Brain microvascular endothelial cell (primary cell): ENCODE results near the gene TMEM131.
"Not testable (repeated sequence)": the region's sequence is repeated elsewhere in the genome, so short reads cannot be mapped to it uniquely, and the experiment has no call there.

Source experiments
- DNase-seq: peaks from one replicate; pipeline ENCODE4 v3.0.0-alpha.2; 2020
- H3K27ac ChIP-seq: fragments of 250-450 bp; sonication (Bioruptor Pico); 2 replicates; pipeline ENCODE4 v1.5.1; 2020; ENCODE audit warnings: mild to moderate bottlenecking, moderate library complexity
- H3K27me3 ChIP-seq: fragments of 250-450 bp; sonication (Bioruptor Pico); replicated peaks from 2 replicates; pipeline ENCODE4 v1.5.1; 2020; ENCODE audit warnings: mild to moderate bottlenecking
- H3K36me3 ChIP-seq: fragments of 250-450 bp; sonication (Bioruptor Pico); replicated peaks from 2 replicates; pipeline ENCODE4 v1.5.1; 2020; ENCODE audit warnings: mild to moderate bottlenecking
- H3K4me3 ChIP-seq: 2 replicates; pipeline ENCODE4 v1.5.1; 2011; ENCODE audit warnings: low read depth, mild to moderate bottlenecking, control low read depth, low read length, moderate library complexity
- in situ Hi-C: cut with HindIII; loops from 2 replicates; pipeline ENCODE4 v1.10.0; 2017; ENCODE audit warnings: low sequenced_read_pairs, low pct_ligation_motif_present
- TF ChIP-seq, protein P1 (sequence below): IDR thresholded peaks from 2 replicates; pipeline ENCODE4 v1.5.1; 2011; ENCODE audit warnings: low read depth, mild to moderate bottlenecking, moderate library complexity, low read length, control low read depth, inconsistent platforms; ENCODE audit errors: missing control alignments

TMEM131 gene

DNA sequence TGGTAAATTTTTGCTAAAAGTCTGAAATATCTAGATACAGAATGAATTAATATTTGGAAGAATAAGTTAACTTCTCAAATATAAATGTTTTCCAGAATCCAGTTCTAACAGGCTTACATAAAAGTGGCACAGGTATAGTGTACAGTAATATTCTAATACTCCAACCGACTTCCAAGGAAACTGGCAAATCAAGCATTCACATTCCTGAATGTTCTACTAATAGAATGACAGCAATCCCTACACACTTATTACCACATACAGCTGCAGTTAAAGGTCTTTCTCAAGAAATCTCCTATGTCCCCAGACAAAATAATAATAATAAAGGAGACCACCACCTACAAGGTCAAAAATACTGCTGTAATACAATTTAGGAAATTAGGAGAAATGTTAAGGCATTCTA, 31.9 kb downstream of the TMEM131 start:
- no peaks in the 10 kb centered on the region for H3K36me3 ChIP-seq
- no peak for DNase-seq
- no peaks in the 10 kb centered on the region for H3K27me3 ChIP-seq
- TF ChIP-seq, protein P1, sequence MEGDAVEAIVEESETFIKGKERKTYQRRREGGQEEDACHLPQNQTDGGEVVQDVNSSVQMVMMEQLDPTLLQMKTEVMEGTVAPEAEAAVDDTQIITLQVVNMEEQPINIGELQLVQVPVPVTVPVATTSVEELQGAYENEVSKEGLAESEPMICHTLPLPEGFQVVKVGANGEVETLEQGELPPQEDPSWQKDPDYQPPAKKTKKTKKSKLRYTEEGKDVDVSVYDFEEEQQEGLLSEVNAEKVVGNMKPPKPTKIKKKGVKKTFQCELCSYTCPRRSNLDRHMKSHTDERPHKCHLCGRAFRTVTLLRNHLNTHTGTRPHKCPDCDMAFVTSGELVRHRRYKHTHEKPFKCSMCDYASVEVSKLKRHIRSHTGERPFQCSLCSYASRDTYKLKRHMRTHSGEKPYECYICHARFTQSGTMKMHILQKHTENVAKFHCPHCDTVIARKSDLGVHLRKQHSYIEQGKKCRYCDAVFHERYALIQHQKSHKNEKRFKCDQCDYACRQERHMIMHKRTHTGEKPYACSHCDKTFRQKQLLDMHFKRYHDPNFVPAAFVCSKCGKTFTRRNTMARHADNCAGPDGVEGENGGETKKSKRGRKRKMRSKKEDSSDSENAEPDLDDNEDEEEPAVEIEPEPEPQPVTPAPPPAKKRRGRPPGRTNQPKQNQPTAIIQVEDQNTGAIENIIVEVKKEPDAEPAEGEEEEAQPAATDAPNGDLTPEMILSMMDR: no peak
- H3K4me3 ChIP-seq: no peak overlapping the region
- no peak overlapping the region for H3K27ac ChIP-seq
- in situ Hi-C loops: no loop called here

GRCh38 chr2:97963079-97963406, 32.7 kb downstream of the TMEM131 start:
- H3K27ac ChIP-seq: no peak overlapping the region
- DNase-seq: no peak

DNA sequence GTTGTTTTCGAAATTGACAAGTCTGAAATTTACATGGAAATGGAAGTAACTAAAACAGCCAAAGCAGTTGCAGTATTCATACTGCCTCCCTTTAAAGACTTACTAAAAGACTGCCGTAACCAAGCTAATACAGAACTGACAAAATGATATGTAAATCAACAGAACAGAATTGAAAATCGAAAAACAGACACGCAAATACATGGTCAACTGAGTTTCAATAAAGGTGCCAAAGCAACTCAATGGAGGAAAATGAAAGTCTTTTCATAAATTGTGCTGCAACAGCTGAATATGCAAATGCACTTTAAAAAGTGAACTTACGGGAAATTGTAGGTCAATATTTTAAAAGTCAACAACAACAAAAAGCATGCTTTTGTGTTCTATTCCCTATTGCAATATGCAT, 34.2 kb downstream of the TMEM131 start:
- no peak overlapping the region for H3K27ac ChIP-seq
- H3K4me3 ChIP-seq: no peak overlapping the region
- TF ChIP-seq, protein P1: no peak
- in situ Hi-C loops: no loop called here
- DNase-seq: no peak
- H3K36me3 ChIP-seq: no peaks in the 10 kb centered on the region
- no peaks in the 10 kb centered on the region for H3K27me3 ChIP-seq

More at GRCh38 chr2:97963079-97963406, 32.7 kb downstream of the TMEM131 start:
- Histone ChIP-seq H3K36me3 (no peaks in the 10 kb centered on the region), H3K4me3 (no peak overlapping the region), H3K27me3 (no peaks in the 10 kb centered on the region)
- in situ Hi-C loops: no loop called here
- TF ChIP-seq, protein P1: no peak

DNA sequence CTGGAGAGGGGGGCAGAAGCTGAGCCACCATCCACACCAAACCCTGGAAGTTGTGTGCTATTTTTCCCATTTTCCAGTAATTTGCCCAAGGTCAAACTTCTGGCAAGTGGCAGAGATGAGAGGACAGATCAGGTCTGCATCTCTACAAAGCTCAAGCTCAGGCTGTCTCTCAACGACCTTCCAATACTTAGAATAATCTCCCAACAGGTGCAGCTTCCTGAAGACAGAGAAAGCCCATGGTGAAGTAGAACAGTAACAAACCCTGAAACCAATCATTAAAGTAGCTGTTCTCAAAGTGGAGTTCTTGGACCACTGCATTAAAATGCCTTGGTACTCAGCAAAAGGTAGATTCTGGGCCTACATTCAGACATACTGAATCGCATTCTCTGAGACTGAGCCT, 37.6 kb downstream of the TMEM131 start:
- no peak overlapping the region for H3K27ac ChIP-seq
- no peaks in the 10 kb centered on the region for H3K36me3 ChIP-seq
- H3K27me3 ChIP-seq: no peaks in the 10 kb centered on the region
- no peak for DNase-seq
- H3K4me3 ChIP-seq: no peak overlapping the region
- TF ChIP-seq, protein P1: no peak
- in situ Hi-C loops: no loop called here

- DNase-seq: no peak
- no peak overlapping the region for H3K27ac ChIP-seq
These were observed 38.1 kb downstream of the TMEM131 start for GRCh38 chr2:97957432-97958183.

GRCh38 chr2:97956753-97957152, 39.0 kb downstream of the TMEM131 start:
- H3K27ac ChIP-seq, DNase-seq, H3K36me3 ChIP-seq, H3K4me3 ChIP-seq, in situ Hi-C loops, H3K27me3 ChIP-seq: not testable (repeated sequence)

More at GRCh38 chr2:97957432-97958183, 38.1 kb downstream of the TMEM131 start:
- TF ChIP-seq, protein P1: no peak
- no peak overlapping the region for H3K4me3 ChIP-seq
- in situ Hi-C loops: no loop called here
- no peaks in the 10 kb centered on the region for H3K27me3 ChIP-seq
- no peaks in the 10 kb centered on the region for H3K36me3 ChIP-seq
